NCI-H774 (cell line): ENCODE measurements around the gene USP21.

ENCODE experiments used
- DNase-seq: peaks from one replicate; lab custom pipeline; 2025; lab: John Stamatoyannopoulos, UW

Gene USP21

DNA sequence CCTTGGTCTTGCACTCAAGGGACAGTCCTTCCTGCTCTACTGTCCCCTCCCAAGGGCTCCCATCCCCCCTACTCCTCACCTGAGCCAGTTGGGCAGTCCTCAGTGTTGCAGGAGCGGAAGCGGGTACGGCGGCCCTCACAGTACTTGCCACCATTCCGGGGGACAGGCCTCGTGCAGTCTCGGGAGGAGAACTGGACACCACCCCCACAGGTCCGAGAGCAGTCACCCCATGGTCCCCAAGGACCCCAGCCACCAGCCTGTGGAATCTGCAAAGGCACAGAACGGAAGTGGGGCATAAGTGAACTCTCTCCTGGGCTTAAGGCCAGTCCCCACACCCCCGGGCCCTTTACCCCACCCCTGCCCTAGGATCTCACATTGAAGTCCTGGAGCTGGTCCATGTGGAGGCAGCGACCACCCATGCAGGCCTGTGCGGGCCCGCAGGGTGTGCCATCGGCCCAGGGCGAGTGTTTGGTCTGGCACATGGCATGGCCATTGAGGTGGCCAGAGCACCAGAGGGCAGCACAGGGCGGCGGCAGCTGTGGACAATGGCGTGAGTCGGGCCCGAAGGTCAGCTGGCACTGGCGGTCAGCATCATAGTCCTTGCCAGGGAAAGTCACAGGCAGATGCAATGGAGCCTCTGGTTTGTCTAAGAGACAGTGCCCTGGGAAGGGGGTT, 34.4 kb downstream of the USP21 start:
- no peak for DNase-seq

DNA sequence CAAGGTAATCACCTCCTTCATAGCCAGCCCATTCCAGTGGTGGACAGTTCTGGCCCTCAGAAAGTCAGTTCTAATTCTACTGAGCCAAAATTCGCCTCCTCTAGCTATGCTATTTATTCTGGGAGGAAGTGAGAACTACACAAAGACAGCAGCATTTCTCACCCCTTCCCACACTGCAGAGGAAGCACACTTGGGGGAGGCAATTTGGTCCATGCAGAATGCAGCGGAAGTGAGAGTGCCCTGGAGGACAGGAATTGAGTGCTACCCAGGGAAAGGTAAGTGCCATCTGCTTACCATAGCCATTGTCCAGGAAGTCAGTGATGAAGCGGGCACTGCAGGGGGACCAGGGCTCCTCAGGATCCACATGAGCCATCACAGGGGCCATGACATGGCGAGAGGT, 35.9 kb downstream of the USP21 start:
- DNase-seq, result no peak

- no peak for DNase-seq
Measured at GRCh38 chr1:161196111-161196510, 36.8 kb downstream of the USP21 start.

DNA sequence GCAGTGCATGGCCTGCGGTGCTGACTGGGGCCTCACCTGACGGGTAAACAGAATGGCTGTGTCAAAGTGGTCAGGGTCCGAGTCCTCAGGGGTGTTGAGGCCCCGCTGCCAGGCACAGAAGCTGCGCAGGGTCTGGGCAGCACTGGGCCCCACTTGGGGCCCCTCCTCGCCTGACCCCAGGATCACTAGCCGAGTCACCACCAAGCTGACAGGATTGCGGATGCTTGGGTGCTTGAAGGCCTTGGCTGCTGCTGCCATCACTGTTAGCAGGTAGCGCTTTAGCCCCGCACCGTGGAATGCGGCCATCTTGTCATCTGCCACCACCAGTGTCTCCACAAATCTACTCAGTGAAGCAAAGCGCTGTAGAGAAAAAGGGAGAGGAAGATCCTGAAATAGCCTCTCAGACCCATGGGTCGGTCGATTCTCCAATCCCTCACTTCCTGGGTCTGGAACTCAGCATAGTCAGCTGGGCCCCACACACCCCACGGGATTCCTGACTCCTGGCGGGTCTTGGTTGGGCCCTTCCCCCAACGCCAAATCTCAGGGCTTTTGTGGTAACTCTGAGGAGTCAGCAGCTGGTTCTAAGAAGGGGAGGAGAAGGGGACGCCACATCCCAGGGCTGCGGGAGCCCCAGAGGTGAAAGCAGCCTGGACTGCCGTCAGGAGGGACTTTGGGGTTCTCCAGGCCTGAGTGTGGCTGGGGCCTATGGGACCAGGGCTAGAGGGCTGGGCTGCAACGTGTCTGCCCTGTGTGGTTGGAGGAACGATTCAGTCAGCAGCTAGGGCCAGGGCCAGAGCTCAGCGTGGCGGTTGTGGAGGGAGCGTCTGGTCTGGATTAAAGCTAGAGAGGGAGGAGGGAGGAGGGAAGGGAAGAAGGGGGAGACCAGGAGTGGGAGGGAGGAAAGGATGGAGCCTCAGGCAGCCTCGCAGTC, 37.5 kb downstream of the USP21 start:
- no peak for DNase-seq

DNA sequence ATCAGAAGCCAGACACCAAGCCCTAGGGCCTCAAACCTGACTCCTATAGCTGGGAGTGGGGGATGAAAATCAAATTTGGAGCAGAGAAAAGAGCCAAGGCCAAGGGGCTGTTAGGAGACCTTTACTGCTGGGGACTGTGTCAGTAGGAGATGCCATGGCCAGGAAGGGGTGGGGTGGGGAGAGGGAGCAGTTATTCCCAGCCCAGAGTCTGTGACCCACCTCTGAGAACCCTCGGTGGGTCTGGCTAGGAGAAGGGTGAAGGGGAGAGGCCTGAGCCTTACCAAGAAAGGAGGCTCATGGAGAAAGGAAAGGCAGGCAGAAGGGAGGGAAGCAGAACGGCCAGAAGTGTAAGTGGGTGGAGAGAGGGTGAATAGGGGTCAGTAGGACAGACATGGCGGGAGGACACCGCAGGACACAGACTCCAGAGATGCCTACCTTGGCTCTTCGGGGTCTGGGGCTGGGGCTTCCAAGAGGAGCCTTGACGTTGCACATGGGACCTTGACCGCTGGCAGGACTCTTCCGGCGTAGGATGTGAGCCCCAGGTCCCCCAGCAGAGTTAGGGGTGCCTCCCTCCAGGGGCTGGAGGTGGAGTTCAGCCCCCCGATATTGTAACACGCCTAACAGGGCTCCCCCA, 38.4 kb downstream of the USP21 start:
- DNase-seq, result no peak

DNA sequence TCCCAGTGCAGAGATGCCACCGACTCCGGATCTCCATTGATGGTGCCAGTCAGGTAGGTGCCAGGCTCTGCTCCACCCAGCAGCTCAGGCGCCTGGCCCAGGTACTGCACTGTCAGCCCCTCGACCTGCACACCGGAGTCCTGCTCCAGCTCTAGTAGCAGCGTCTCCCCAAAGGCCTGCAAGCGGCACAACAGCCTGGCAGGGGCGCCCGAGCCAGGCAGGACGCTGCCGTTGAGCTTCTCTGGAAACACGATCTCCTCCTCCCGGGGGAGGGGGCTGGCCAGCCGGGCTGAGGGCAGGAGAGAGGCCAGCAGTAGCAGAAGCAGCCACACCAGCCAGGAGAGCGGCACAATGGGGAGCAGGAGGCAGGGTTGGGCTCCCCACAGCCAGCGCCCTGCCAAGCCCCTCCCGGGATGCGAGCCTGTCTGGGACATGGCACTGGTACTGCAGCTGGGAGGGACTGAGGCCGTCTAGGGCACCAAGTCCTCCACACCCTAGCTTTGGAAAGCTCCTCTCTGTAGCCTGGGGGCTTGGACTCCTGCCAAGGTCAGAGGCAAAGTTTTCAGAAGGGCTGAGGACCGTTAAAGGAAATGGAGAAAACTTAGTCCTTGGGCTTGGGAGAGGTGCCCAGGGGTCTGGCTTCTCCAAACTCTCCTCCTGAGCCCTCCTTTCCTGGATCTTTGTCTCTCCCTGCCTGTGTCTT, 39.0 kb downstream of the USP21 start:
- DNase-seq, result no peak

- no peak for DNase-seq
Measured at GRCh38 chr1:161198897-161199431, 39.7 kb downstream of the USP21 start, which contains the start of gene ADAMTS4. TSS of gene ADAMTS4 (minus strand) at chr1:161199054. CDS start at chr1:161198627, 427 bp downstream.

DNA sequence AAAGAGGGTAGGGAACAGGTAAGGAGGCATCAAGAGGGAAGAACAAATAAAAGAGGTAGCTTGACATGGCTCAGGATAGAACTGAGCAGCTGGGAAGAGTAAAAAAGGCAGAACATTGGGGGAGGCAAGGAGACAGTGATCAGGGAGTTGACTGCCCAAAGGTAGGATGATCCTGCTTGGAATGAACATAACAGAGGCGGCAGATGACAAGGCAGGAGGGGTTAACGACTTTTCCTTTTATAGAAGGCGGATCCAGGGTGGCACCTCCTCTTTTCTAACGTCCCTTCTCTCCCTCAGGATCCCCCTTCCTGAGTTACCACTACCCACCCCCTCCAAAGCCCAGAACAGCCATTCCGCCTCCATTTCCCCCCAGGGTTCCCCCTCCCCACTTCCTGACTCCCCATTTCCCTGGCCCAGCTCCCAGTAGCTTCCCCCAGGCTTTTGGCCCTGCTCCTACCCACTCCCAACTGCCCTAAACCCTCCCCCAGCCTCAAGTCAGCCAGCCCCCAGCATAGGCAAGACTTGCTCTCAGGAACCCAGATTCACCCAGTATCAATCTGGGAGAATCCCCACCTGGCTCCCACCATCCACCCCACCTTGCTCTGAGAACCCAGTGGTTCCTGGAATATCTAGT, 40.3 kb downstream of the USP21 start:
- no peak for DNase-seq

- no peak for DNase-seq
Measured at GRCh38 chr1:161200421-161200991, 41.2 kb downstream of the USP21 start.

DNA sequence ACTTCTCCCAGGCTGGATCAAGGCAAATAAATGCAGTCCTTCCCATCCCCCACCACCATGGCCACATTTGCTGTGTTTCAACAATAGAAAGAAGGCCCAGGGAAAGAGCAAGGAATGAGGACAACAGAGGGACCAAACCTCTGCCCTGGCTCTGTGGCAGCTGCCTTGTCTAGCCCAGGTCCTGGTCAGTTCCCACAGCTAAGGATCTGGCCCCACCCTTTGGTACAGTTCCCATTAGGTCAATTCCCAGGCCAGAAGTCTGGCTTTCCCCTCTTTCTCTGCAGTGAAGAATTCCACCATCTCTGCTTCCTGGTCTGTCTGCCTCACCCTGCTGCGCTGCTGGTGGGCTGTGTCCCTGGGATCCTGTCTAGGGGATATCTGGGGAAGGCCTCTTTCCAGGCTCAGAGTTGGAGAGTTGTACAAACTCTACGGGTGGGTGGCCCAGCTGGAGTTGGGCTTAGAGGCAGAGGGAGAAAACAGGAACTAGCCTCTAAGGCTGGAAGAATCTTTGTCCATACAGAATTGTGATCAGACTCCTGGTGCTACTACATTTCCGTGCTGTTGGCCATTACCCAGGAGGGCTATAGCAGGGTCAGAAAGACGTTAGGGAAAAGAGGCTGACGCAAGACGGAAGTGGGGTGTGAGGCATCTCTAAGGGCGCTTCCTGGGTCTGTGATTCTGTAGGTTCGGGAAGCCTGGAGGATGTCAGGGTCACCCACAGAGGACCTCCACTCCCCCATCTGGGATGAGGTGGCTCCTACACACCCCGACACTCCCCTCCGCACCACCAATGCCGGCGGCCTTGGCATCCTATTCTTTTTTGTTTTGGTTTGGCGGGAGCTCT, 41.9 kb downstream of the USP21 start:
- DNase-seq, result no peak

DNA sequence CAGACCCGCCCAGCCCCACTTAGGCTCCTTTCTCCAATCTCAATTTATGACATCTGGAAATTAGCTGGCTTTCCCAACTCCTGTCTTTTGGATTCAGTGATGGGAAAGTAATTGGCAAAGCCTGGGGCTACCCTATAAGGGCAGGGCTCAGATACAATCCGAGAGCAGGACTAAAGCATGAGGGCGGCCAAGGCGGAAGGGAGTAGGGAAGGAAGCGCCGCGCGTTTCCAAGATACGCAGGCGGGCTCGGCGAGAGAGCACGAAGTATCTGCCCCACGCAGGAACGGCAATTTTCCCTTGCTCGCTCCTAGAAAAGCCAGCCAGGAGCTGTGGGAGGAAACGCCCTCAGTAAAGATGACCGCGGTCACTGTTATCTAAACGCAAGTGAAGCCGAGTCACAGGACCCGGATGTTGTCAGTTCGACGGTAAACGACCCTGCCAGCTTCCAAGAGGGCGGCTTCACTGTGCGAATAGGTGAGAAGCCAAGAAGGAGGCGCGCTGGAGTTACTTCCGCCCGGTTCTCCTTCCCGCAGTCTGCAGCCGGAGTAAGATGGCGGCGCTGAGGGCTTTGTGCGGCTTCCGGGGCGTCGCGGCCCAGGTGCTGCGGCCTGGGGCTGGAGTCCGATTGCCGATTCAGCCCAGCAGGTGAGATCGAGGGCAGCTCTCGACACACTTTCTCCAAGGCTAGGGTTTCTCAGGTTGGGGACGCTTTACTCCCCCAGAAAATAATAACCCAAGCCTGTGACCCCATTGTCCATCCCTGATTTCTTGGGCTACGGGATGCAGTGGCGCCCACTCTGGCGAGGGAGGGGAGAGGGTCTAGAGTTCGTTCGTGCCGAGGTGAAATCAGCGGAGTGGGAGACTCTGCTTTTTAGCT, 42.8 kb downstream of the USP21 start, which contains the start of gene NDUFS2:
TSS of gene NDUFS2 (plus strand) at position 532 of the 877 bp plus-strand sequence. CDS start at position 551, 19 bp downstream.
- DNase-seq, result peak; percentile 98

DNA sequence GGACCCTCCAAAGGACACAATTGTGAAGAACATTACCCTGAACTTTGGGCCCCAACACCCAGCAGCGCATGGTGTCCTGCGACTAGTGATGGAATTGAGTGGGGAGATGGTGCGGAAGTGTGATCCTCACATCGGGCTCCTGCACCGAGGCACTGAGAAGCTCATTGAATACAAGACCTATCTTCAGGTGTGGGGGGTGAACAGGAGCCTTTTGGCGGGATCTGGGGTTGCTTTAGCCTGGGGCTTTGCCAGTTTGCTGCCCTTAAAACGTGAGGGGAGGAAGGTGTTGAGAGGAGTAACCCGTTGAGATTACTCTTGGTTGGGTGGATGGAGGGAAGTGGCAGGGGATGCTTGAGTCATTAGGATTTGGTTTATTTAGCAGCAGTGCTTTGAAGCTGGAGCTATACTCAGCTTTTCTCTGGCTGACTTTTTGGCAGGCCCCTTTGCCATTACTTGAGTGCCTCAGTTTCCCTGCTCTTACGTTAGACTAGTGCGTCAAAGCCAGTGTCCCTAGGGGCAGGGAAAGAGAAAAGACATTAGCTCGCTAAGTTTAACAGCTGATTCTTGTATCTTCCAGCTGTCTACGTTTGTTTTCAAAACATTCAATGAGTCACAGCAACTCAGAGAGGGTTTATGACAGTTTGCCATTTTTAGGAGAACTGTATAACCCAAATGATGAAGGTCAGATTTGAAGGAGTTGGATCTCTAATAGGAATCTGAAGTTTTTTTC, 47.3 kb downstream of the USP21 start:
- no peak for DNase-seq

DNA sequence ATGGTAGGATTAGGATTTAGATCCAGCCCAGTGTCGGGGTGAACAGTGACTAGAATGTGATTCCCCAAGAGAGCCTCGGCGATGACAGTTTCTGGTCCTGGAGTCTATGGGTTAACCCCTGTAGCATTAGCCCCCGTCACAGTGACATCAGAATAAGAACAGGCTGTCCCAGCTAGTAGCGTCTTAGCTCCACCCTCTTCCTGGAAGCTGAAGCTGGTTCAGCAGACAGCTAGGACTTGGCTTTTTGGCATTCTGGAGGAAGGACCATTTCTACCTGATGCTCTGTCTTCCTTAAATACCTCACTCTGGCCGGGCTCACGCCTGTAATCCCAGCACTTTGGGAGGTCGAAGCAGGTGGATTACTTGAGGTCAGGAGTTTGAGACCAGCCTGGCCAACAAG, 47.9 kb downstream of the USP21 start:
- no peak for DNase-seq

- DNase-seq, result peak; percentile 63
Measured at GRCh38 chr1:161209790-161210409, 50.6 kb downstream of the USP21 start.

DNA sequence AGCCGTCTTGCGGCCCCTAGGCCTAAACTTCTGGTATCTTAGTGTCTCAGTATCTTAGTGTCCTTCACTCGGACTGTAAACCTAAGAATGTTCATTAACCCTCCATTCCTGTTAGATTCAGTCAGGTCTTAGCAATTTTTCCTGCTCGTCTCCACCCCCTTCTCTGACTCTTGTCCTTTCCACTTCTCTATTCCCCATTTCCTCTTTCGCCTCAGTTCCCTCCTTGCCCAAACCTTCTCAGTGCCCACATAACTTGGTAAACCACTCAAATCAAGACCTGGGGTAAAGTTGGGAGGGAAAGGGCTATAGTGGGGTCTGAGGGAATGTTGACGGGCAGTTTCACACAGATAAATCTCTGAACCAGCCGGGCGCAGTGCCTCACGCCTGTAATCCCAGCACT, 55.1 kb downstream of the USP21 start:
- DNase-seq, result no peak

DNA sequence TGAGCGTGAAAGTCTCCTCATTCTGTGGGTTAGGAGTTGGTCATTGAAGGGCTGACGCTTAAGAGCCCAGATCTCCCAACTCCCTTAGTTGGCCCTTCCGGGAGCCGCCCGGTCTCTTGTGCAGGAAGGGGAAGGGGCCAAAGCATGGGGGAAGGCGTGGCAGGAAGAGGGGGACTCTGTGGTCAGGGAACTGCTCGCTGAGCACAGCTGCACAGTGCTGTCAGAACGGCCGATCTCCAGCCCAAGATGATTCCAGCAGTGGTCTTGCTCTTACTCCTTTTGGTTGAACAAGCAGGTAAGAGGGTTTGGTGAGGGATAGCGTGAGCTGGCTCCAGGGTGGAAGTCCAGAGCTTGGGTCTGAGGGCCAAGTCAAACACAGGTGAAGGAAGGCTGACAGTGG, 55.8 kb downstream of the USP21 start, which contains the start of gene FCER1G:
TSS of gene FCER1G (plus strand) at position 220 of the 400 bp plus-strand sequence. CDS start at position 247, 27 bp downstream.
- DNase-seq, result no peak
